Measurements from ENCODE around the gene GRK2. TPM values are rescaled to one million over a fixed set of nuclear protein-coding genes. Genes with fewer than 3 reads are reported as not detected.

GRK2 gene
- total and polyA plus RNA-seq, 2 donors (not counting 1 experiment from before 2014, with no cell fraction given): 294 to 534 TPM

DNA sequence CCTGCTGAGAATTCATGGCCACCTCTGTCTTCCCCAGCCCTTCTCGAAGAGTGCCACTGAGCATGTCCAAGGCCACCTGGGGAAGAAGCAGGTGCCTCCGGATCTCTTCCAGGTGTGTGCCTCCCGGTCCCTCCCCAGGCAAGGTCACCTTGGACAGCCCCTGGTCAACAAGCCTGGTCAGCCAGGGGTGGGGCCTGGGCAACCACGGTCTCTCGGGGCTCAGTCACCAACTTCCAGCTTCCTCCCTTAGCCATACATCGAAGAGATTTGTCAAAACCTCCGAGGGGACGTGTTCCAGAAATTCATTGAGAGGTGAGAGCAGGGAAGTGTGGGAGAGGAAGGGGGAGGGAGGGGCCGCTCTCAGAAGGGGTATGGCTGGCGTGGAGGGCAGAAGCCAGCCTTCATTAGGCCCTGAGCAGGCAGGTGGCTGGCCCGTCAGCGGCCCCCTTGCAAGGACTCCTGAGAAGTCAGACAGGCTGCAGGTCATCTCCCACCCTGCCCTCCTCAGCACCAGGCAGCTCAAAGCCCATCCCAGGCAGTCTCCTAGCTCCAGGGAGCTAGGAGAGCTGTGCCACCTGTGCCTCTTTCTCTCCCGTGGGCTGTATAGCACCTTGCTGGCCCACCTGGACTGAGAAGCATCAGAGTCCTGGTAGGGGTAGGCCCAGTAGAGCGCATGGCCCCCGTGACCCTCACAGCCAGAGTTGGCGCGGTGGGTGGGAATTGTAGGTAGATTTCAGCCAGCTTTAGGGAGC is 13.5 kb downstream of the GRK2 start:
- Mint-ChIP-seq H3K4me1 (peaks cover 56% of the 10 kb centered on the region), H3K9me3 (ENCODE audit: insufficient read depth) (no peaks in the 10 kb centered on the region), H3K27ac (peak overlapping the region; percentile 95), H3K27me3 (no peaks in the 10 kb centered on the region), H3K4me3 (no peak overlapping the region)
- H3K4me3 ChIP-seq (ENCODE audit: control extremely low read depth in 1 of 5, extremely low read depth in 1 of 5, insufficient read depth in 1 of 5, low read depth in 2 of 5, low read length in 4 of 5): no peak overlapping the region
- no peaks in the 10 kb centered on the region for H3K27me3 ChIP-seq (replicated peaks in 1 of 4; ENCODE audit: control extremely low read depth in 1 of 4, control insufficient read depth in 3 of 4, insufficient read depth in 4 of 4, low read length in 3 of 4)
- peak overlapping the region; percentile 92 for H3K4me2 ChIP-seq (replicated peaks; ENCODE audit: low read depth, low read length, poor library complexity, severe bottlenecking)
- ATAC-seq (ENCODE audit: low read depth): no peak
- no peak for DNase-seq
- TF ChIP-seq EZH2 (IDR thresholded peaks at IDR 0.05; ENCODE audit: borderline replicate concordance, insufficient read depth, low read depth, low read length, poor library complexity, severe bottlenecking): no peak
- TF ChIP-seq, protein P1, sequence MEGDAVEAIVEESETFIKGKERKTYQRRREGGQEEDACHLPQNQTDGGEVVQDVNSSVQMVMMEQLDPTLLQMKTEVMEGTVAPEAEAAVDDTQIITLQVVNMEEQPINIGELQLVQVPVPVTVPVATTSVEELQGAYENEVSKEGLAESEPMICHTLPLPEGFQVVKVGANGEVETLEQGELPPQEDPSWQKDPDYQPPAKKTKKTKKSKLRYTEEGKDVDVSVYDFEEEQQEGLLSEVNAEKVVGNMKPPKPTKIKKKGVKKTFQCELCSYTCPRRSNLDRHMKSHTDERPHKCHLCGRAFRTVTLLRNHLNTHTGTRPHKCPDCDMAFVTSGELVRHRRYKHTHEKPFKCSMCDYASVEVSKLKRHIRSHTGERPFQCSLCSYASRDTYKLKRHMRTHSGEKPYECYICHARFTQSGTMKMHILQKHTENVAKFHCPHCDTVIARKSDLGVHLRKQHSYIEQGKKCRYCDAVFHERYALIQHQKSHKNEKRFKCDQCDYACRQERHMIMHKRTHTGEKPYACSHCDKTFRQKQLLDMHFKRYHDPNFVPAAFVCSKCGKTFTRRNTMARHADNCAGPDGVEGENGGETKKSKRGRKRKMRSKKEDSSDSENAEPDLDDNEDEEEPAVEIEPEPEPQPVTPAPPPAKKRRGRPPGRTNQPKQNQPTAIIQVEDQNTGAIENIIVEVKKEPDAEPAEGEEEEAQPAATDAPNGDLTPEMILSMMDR (IDR thresholded peaks at IDR 0.05): no peak
- peaks cover 71% of the 10 kb centered on the region for H4K20me1 ChIP-seq (ENCODE audit: control insufficient read depth, insufficient read depth, low read length, poor library complexity, severe bottlenecking)
- peak overlapping the region; percentile 82 for H3K27ac ChIP-seq (ENCODE audit: low read length in 2 of 2)
- peaks cover 0 to 89% of the 10 kb centered on the region in 2 experiments for H3K36me3 ChIP-seq (replicated peaks in 1 of 2; ENCODE audit: control extremely low read depth in 1 of 2, control insufficient read depth in 1 of 2, extremely low read depth in 1 of 2, insufficient read depth in 2 of 2, low read length in 1 of 2)
- intact Hi-C loops (cut with micrococcal nuclease): no loop called here
- H3K79me2 ChIP-seq (ENCODE audit: control insufficient read depth, insufficient read depth, low read length): peaks cover 98% of the 10 kb centered on the region
- no peak overlapping the region for H3K9ac ChIP-seq (ENCODE audit: low read length)
- no peaks in the 10 kb centered on the region for H3K9me3 ChIP-seq (ENCODE audit: control extremely low read depth in 1 of 3, control insufficient read depth in 2 of 3, insufficient read depth in 1 of 3, low read length in 2 of 3)
- H3K4me1 ChIP-seq (ENCODE audit: control insufficient read depth in 2 of 2, insufficient read depth in 2 of 2, low read length in 2 of 2): peaks cover 58 to 62% of the 10 kb centered on the region in 2 donors
- WGBS (ENCODE audit: insufficient coverage): 87% methylated on average over 12 of the region's 17 CpGs
- POLR2A ChIA-PET: interaction anchor here (1.0 to 6.8 kb wide), 3 partner anchors 8 to 10 kb away, joined by 3 to 70 read pairs (median 43); partner anchors contain the start of gene ANKRD13D
- CTCF ChIA-PET: interaction anchor here (1.0 to 5.5 kb wide), 3 partner anchors 11 to 38 kb away, joined by 3 to 46 read pairs (median 5); partner anchors contain the start of gene GRK2
- no peak overlapping the region for H2AFZ ChIP-seq (ENCODE audit: insufficient read depth, low read depth, low read length, poor library complexity, severe bottlenecking)

DNA sequence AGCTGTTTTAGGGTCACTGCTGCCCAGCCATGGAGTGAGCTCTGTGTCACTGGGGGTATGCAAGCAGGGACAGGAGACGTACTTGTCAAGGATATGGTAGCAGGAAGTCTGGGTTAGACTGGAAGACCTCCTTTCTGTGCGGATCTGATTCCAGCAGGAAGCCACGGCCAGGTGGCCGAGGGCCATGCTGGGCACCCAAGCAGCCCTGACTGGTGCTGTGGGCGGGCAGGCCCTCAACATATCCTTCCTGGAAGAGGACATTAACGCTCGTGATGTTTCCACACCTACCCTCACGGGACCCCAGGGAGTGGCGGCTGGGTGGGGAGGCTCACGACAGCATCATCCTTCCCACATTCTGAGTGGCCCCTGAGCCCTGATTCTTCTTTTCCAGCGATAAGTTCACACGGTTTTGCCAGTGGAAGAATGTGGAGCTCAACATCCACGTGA is 14.1 kb downstream of the GRK2 start:
- Histone ChIP-seq H3K79me2 (ENCODE audit: control insufficient read depth, insufficient read depth, low read length) (peaks cover 92% of the 10 kb centered on the region), H3K36me3 (replicated peaks in 1 of 2; ENCODE audit: control extremely low read depth in 1 of 2, control insufficient read depth in 1 of 2, extremely low read depth in 1 of 2, insufficient read depth in 2 of 2, low read length in 1 of 2) (peaks cover 0 to 89% of the 10 kb centered on the region in 2 experiments), H3K4me1 (ENCODE audit: control insufficient read depth in 2 of 2, insufficient read depth in 2 of 2, low read length in 2 of 2) (peaks cover 52 to 59% of the 10 kb centered on the region in 2 donors), H3K9me3 (ENCODE audit: control extremely low read depth in 1 of 3, control insufficient read depth in 2 of 3, insufficient read depth in 1 of 3, low read length in 2 of 3) (no peaks in the 10 kb centered on the region), H3K9ac (ENCODE audit: low read length) (no peak overlapping the region), H2AFZ (ENCODE audit: insufficient read depth, low read depth, low read length, poor library complexity, severe bottlenecking) (no peak overlapping the region), H4K20me1 (ENCODE audit: control insufficient read depth, insufficient read depth, low read length, poor library complexity, severe bottlenecking) (peaks cover 66% of the 10 kb centered on the region), H3K27ac (ENCODE audit: low read length in 2 of 2) (peak overlapping the region; percentile 82), H3K27me3 (replicated peaks in 1 of 4; ENCODE audit: control extremely low read depth in 1 of 4, control insufficient read depth in 3 of 4, insufficient read depth in 4 of 4, low read length in 3 of 4) (no peaks in the 10 kb centered on the region), H3K4me2 (replicated peaks; ENCODE audit: low read depth, low read length, poor library complexity, severe bottlenecking) (peak overlapping the region; percentile 92), H3K4me3 (ENCODE audit: control extremely low read depth in 1 of 5, extremely low read depth in 1 of 5, insufficient read depth in 1 of 5, low read depth in 2 of 5, low read length in 4 of 5) (no peak overlapping the region)
- intact Hi-C loops (cut with micrococcal nuclease): no loop called here
- no peak for DNase-seq
- ChIA-PET CTCF (interaction anchor here (1.0 to 1.1 kb wide), 2 partner anchors 18 to 37 kb away, joined by 3 to 5 read pairs; no protein-coding TSS in a partner anchor), POLR2A (interaction anchor here (1.0 to 6.8 kb wide), 2 partner anchors 8 to 11 kb away, joined by 3 to 43 read pairs; partner anchors contain the start of gene ANKRD13D)
- Mint-ChIP-seq H3K9me3 (ENCODE audit: insufficient read depth) (no peaks in the 10 kb centered on the region), H3K4me3 (no peak overlapping the region), H3K27me3 (no peaks in the 10 kb centered on the region), H3K27ac (peak overlapping the region; percentile 95), H3K4me1 (peaks cover 53% of the 10 kb centered on the region)
- WGBS (ENCODE audit: insufficient coverage): 58% methylated on average over 11 of the region's 13 CpGs
- ATAC-seq (ENCODE audit: low read depth): no peak
- TF ChIP-seq, protein P1 (IDR thresholded peaks at IDR 0.05): no peak
- TF ChIP-seq EZH2 (IDR thresholded peaks at IDR 0.05; ENCODE audit: borderline replicate concordance, insufficient read depth, low read depth, low read length, poor library complexity, severe bottlenecking): no peak

All from B cell (primary cell).